ENCODE measurements around the gene SGSH. TPM values are rescaled to one million over a fixed set of nuclear protein-coding genes. Genes with fewer than 3 reads are reported as not detected.

Gene SGSH
- total RNA-seq: 25.5 and 29.0 TPM in 2 replicates

- intact Hi-C loops (cut with micrococcal nuclease): no loop called here
- Mint-ChIP-seq H3K4me1 (ENCODE audit: low read depth) (peaks cover 24% of the 10 kb centered on the region), H3K36me3 (ENCODE audit: low read depth) (peaks cover 20% of the 10 kb centered on the region), H3K27me3 (ENCODE audit: low read depth) (no peaks in the 10 kb centered on the region), H3K9me3 (no peaks in the 10 kb centered on the region), H3K4me3 (ENCODE audit: low read depth) (peak within 1 kb of the TSS; percentile 87), H3K27ac (peak within 1 kb of the TSS; percentile 83)
- peak; percentile 41 for DNase-seq (ENCODE audit: low spot score)
Observed at GRCh38 chr17:80220054-80220735, at the start of gene SGSH, which contains the start of gene SLC26A11. SGSH (minus strand) TSS chr17:80220333; CDS start chr17:80220313, 20 bp downstream. SLC26A11 (plus strand) TSS chr17:80220427; CDS start chr17:80221561, 1,134 bp downstream.

- intact Hi-C loops (cut with micrococcal nuclease): loop anchor here (5.0 kb wide), 1 partner anchor 52 kb away; no protein-coding TSS in a partner anchor
- DNase-seq (ENCODE audit: low spot score): no peak
- H3K27ac Mint-ChIP-seq: no peak overlapping the region
- H3K9me3 Mint-ChIP-seq: no peaks in the 10 kb centered on the region
- H3K27me3 Mint-ChIP-seq (ENCODE audit: low read depth): no peaks in the 10 kb centered on the region
- no peak overlapping the region for H3K4me3 Mint-ChIP-seq (ENCODE audit: low read depth)
- peaks cover 32% of the 10 kb centered on the region for H3K4me1 Mint-ChIP-seq (ENCODE audit: low read depth)
- peaks cover 35% of the 10 kb centered on the region for H3K36me3 Mint-ChIP-seq (ENCODE audit: low read depth)
Observed at GRCh38 chr17:80269405-80269807, 49.3 kb upstream of the SGSH start.

- Mint-ChIP-seq H3K9me3 (no peaks in the 10 kb centered on the region), H3K4me1 (ENCODE audit: low read depth) (peaks cover 27% of the 10 kb centered on the region), H3K27ac (no peak overlapping the region), H3K4me3 (ENCODE audit: low read depth) (no peak overlapping the region), H3K27me3 (ENCODE audit: low read depth) (no peaks in the 10 kb centered on the region), H3K36me3 (ENCODE audit: low read depth) (peaks cover 37% of the 10 kb centered on the region)
- intact Hi-C loops (cut with micrococcal nuclease): loop anchor here (5.0 kb wide), 1 partner anchor 51 kb away; no protein-coding TSS in a partner anchor
- DNase-seq (ENCODE audit: low spot score): no peak
Observed at GRCh38 chr17:80268427-80268826, 48.3 kb upstream of the SGSH start.

- peaks cover 29% of the 10 kb centered on the region for H3K36me3 Mint-ChIP-seq (ENCODE audit: low read depth)
- H3K4me1 Mint-ChIP-seq (ENCODE audit: low read depth): peaks cover 26% of the 10 kb centered on the region
- H3K4me3 Mint-ChIP-seq (ENCODE audit: low read depth): no peak overlapping the region
- intact Hi-C loops (cut with micrococcal nuclease): loop anchor here (5.0 kb wide), 1 partner anchor 50 kb away; no protein-coding TSS in a partner anchor
- DNase-seq (ENCODE audit: low spot score): no peak
- H3K9me3 Mint-ChIP-seq: no peaks in the 10 kb centered on the region
- no peaks in the 10 kb centered on the region for H3K27me3 Mint-ChIP-seq (ENCODE audit: low read depth)
- peak overlapping the region; percentile 23 for H3K27ac Mint-ChIP-seq
Observed at GRCh38 chr17:80267391-80267790, 47.3 kb upstream of the SGSH start.

- peak overlapping the region; percentile 91 for H3K4me3 Mint-ChIP-seq (ENCODE audit: low read depth)
- intact Hi-C loops (cut with micrococcal nuclease): loop anchor here (5.0 kb wide), 1 partner anchor 48 kb away; no protein-coding TSS in a partner anchor
Observed at GRCh38 chr17:80265205-80266068, 45.3 kb upstream of the SGSH start.

GRCh38 chr17:80264205-80265075 lies 44.3 kb upstream of the SGSH start:
- H3K9me3 Mint-ChIP-seq: no peaks in the 10 kb centered on the region
- peaks cover 26% of the 10 kb centered on the region for H3K36me3 Mint-ChIP-seq (ENCODE audit: low read depth)
- H3K4me1 Mint-ChIP-seq (ENCODE audit: low read depth): peaks cover 35% of the 10 kb centered on the region
- DNase-seq (ENCODE audit: low spot score): peak; percentile 42
- no peaks in the 10 kb centered on the region for H3K27me3 Mint-ChIP-seq (ENCODE audit: low read depth)
- H3K4me3 Mint-ChIP-seq (ENCODE audit: low read depth): peak overlapping the region; percentile 91
- H3K27ac Mint-ChIP-seq: peak overlapping the region; percentile 91
- intact Hi-C loops (cut with micrococcal nuclease): loop anchor here (5.0 kb wide), 2 partner anchors 47 to 162 kb away; partner anchors contain the start of gene GAA

More at GRCh38 chr17:80265205-80266068, 45.3 kb upstream of the SGSH start:
- peak; percentile 65 for DNase-seq (ENCODE audit: low spot score)
- Mint-ChIP-seq H3K9me3 (no peaks in the 10 kb centered on the region), H3K4me1 (ENCODE audit: low read depth) (peaks cover 29% of the 10 kb centered on the region), H3K36me3 (ENCODE audit: low read depth) (peaks cover 26% of the 10 kb centered on the region), H3K27ac (peak overlapping the region; percentile 91), H3K27me3 (ENCODE audit: low read depth) (no peaks in the 10 kb centered on the region)

GRCh38 chr17:80263253-80264204 lies 43.4 kb upstream of the SGSH start:
- Mint-ChIP-seq H3K27ac (peak overlapping the region; percentile 91), H3K36me3 (ENCODE audit: low read depth) (peaks cover 29% of the 10 kb centered on the region), H3K4me3 (ENCODE audit: low read depth) (peak overlapping the region; percentile 91), H3K9me3 (no peaks in the 10 kb centered on the region), H3K27me3 (ENCODE audit: low read depth) (no peaks in the 10 kb centered on the region), H3K4me1 (ENCODE audit: low read depth) (peaks cover 42% of the 10 kb centered on the region)
- intact Hi-C loops (cut with micrococcal nuclease): loop anchor here (2.0 to 5.0 kb wide), 2 partner anchors 117 to 161 kb away; partner anchors contain the start of genes EIF4A3 and GAA
- peak; percentile 87 for DNase-seq (ENCODE audit: low spot score)

GRCh38 chr17:80262775-80263244 lies 42.7 kb upstream of the SGSH start:
- intact Hi-C loops (cut with micrococcal nuclease): loop anchor here (2.0 to 5.0 kb wide), 2 partner anchors 116 to 161 kb away; partner anchors contain the start of genes EIF4A3 and GAA
- Mint-ChIP-seq H3K27ac (no peak overlapping the region), H3K36me3 (ENCODE audit: low read depth) (peaks cover 29% of the 10 kb centered on the region), H3K9me3 (no peaks in the 10 kb centered on the region), H3K27me3 (ENCODE audit: low read depth) (no peaks in the 10 kb centered on the region), H3K4me3 (ENCODE audit: low read depth) (peak overlapping the region; percentile 91), H3K4me1 (ENCODE audit: low read depth) (peaks cover 50% of the 10 kb centered on the region)
- no peak for DNase-seq (ENCODE audit: low spot score)

- Mint-ChIP-seq H3K36me3 (ENCODE audit: low read depth) (peaks cover 29% of the 10 kb centered on the region), H3K4me3 (ENCODE audit: low read depth) (peak overlapping the region; percentile 88), H3K27me3 (ENCODE audit: low read depth) (no peaks in the 10 kb centered on the region), H3K27ac (peak overlapping the region; percentile 91), H3K9me3 (no peaks in the 10 kb centered on the region), H3K4me1 (ENCODE audit: low read depth) (peaks cover 53% of the 10 kb centered on the region)
- DNase-seq (ENCODE audit: low spot score): no peak
- intact Hi-C loops (cut with micrococcal nuclease): loop anchor here (2.0 to 5.0 kb wide), 2 partner anchors 115 to 160 kb away; partner anchors contain the start of genes EIF4A3 and GAA
Observed at GRCh38 chr17:80262291-80262690, 42.2 kb upstream of the SGSH start.

- DNase-seq (ENCODE audit: low spot score): no peak
- Mint-ChIP-seq H3K27me3 (ENCODE audit: low read depth) (no peaks in the 10 kb centered on the region), H3K36me3 (ENCODE audit: low read depth) (peaks cover 29% of the 10 kb centered on the region), H3K27ac (peak overlapping the region; percentile 91), H3K4me3 (ENCODE audit: low read depth) (peak overlapping the region; percentile 88), H3K4me1 (ENCODE audit: low read depth) (peaks cover 53% of the 10 kb centered on the region), H3K9me3 (no peaks in the 10 kb centered on the region)
- intact Hi-C loops (cut with micrococcal nuclease): loop anchor here (2.0 to 5.0 kb wide), 2 partner anchors 115 to 160 kb away; partner anchors contain the start of genes EIF4A3 and GAA
Observed at GRCh38 chr17:80261895-80262279, 41.8 kb upstream of the SGSH start.
